Measurements from ENCODE around the gene LARP4B.

DNA sequence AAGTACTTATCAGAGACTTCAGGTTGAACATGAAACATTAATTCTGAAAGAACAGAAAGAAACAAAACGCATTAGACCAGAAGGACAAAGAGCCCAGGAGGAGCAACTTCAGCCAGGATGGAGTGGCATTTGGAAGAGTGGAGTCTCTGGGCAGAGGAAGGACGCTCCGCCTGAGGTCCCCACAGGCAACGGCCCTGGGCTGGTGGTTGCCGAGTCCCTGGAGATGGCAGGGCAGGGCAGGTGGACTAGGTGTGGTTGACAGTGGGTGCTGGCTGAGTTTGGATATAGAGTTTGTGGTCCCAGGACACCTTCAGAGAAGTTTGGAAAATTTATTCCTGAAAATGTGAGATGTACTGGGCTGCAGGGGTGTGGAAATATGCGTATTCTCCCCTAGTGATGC, 27.4 kb upstream of the LARP4B start:
- TF ChIP-seq, protein P1, sequence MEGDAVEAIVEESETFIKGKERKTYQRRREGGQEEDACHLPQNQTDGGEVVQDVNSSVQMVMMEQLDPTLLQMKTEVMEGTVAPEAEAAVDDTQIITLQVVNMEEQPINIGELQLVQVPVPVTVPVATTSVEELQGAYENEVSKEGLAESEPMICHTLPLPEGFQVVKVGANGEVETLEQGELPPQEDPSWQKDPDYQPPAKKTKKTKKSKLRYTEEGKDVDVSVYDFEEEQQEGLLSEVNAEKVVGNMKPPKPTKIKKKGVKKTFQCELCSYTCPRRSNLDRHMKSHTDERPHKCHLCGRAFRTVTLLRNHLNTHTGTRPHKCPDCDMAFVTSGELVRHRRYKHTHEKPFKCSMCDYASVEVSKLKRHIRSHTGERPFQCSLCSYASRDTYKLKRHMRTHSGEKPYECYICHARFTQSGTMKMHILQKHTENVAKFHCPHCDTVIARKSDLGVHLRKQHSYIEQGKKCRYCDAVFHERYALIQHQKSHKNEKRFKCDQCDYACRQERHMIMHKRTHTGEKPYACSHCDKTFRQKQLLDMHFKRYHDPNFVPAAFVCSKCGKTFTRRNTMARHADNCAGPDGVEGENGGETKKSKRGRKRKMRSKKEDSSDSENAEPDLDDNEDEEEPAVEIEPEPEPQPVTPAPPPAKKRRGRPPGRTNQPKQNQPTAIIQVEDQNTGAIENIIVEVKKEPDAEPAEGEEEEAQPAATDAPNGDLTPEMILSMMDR (optimal IDR thresholded peaks at IDR 0.05 in 1 of 3, IDR thresholded peaks at IDR 0.05 in 1 of 3, conservative IDR thresholded peaks at IDR 0.05 in 1 of 3; ENCODE audit: extremely low read depth in 1 of 3, insufficient read depth in 2 of 3, low read length in 3 of 3) = no peak
- TF ChIP-seq EZH2 (IDR thresholded peaks at IDR 0.05; ENCODE audit: low read length) = no peak
